GM21360 (cell line): Measurements from ENCODE around the gene CIDEC.
"Not testable (repeated sequence)": the region's sequence is repeated elsewhere in the genome, so short reads cannot be mapped to it uniquely, and the experiment has no call there.

Experiments
- ATAC-seq: cut with Tn5 transposase; IDR thresholded peaks from one replicate; pipeline ENCODE4 v1.9.1; 2021; ENCODE audit warnings: mild to moderate bottlenecking, moderate library complexity; ENCODE audit not compliant: unreplicated experiment

The CIDEC gene

DNA sequence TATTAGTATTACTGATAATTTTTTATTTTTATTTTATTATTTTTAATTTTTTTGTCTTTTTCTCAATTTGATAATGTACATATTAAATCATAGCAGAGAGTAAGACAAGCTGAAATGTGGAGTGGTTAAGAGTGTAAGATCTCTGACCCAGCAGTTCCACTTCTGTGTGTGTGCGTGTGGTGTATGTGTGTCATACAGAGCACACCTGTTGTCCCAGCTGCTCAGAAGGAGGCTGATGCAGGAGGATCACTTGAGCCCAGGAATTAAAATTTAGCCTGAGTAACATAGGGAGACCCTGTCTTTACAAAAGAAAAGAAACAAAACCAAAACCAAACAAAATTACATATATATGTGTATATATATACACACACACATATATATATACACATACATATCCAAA, 1.4 kb upstream of the CIDEC start:
- no peak for ATAC-seq

GRCh38 chr3:9878700-9879099, 1.4 kb downstream of the CIDEC start:
- no peak for ATAC-seq

DNA sequence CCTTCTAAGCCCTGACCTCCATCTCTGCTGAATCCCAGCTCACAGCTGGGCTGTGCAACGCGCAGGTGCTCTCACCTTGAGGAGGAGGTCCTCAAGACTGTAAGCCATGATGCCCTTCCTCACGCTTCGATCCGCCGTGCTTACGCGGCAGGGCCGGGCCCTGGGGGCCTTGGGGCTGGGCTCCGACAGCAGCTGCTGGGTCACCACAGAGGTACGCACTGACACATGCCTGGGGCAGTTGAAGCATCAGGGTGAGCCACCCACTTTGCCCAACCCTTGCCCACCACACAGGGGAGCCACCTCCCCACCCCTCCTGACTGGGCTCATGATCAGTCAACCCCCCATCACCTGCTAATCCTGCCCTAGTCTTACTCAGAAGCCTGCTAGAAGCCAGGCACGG, 3.1 kb downstream of the CIDEC start:
- ATAC-seq, result no peak

- ATAC-seq, result not testable (repeated sequence)
Observed at GRCh38 chr3:9876255-9876654, 3.8 kb downstream of the CIDEC start.

DNA sequence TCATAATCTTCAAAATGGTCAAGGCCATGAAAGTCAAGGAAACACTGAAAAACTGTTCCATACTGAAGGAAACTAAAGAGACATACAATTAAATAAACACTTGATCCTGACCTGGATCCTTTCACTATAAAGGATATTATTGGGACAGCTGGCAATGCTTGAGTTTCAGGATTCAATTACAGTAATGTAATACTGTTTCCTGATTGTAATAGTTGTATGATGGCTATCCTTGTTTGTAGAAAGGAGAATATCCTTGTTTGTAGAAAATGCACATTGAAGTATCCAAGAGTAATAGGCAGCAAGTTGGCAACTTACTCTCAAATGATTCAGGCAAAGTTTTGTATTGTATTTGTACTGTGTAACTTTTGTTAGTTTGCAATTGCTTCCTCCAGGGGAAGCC, 4.6 kb downstream of the CIDEC start:
- no peak for ATAC-seq

GRCh38 chr3:9872067-9872466, 8.0 kb downstream of the CIDEC start:
- ATAC-seq, result not testable (repeated sequence)

GRCh38 chr3:9870978-9871377, 9.1 kb downstream of the CIDEC start:
- ATAC-seq, result no peak

- no peak for ATAC-seq
Observed at GRCh38 chr3:9869955-9870354, 10.1 kb downstream of the CIDEC start.

GRCh38 chr3:9867106-9867505, 12.9 kb downstream of the CIDEC start:
- no peak for ATAC-seq

- no peak for ATAC-seq
Observed at GRCh38 chr3:9866639-9867038, 13.4 kb downstream of the CIDEC start.

GRCh38 chr3:9865125-9865637, 14.9 kb downstream of the CIDEC start:
- ATAC-seq, result not testable (repeated sequence)

- ATAC-seq, result no peak
Observed at GRCh38 chr3:9864200-9864927, 15.7 kb downstream of the CIDEC start.

GRCh38 chr3:9863058-9863772, 16.8 kb downstream of the CIDEC start:
- no peak for ATAC-seq

DNA sequence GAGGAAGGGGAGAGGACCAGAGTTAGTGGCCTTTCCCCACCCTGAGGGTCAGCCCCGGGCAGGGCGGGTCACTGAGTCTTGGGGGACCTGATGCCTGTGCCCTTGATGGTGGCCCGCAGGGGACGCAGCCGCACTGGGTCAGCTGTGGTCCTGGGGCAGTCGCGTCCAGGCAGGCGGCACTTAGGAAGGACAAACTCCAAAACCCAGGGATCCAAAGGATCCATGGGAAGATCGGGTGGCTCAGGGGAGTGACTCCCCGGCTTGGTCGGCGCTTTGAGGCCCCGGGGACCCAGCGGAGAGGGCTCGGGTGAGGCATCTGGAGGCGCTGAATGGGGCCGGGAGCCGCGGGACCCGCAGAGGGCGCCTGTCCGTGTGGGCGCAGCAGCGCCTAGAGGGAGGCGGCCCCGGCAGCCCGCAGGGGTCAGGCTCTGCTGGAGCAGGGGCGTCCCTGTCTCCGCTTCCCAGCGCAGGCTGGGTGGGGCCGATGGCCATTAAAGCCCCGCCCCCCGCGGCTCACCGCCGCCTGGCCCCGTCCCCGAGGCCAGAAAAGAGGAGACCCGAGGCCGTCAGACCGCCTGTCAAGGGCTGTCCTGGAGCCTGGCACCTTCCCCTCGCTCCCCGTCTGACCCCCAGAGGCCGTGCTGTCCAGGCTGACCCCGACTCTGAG, 17.5 kb downstream of the CIDEC start:
- no peak for ATAC-seq

- no peak for ATAC-seq
Observed at GRCh38 chr3:9861626-9862130, 18.4 kb downstream of the CIDEC start.

DNA sequence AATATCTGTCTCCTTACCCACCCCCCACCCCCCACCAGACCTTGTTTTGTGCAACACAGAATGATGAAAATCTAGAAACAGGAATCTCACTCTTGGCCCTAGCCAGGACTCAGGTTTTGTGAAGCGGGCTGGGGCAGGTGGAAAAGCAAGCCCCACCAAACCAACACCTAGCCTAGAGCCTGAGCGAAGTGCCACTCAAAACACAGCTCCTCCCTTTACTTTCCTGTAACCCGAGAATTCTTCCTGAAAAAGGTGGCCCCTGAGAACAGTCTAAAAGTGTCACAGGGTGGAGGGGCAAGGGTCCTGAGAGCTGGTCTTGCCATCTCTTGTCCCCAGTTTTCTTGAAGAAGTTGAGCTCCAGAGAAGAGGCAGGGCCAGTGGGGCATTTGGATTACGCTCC, 18.9 kb downstream of the CIDEC start:
- ATAC-seq, result no peak

DNA sequence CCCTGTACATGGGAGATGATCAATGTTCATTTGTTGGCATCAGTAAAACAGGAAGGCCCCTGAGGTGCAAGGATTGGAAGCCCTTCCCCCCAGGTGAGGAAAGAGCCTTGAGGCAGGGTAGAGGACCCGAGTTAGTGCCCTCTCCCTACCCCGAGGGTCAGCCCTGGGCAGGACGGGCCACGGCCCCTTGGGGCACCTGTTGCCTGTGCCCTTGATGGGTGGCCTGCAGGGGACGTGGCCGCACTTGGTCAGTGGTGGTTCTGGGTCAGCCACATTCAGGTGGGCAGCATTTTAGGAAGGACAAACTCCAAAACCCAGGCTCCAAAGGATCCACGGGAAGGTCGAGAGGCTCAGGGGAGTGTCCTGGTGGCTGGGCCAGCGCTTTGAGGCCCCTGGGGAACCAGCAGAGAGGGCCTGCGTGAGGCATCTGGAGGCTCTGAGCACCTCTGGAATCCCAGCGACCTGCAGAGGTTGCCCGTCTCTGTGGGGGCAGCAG, 20.5 kb downstream of the CIDEC start:
- no peak for ATAC-seq

DNA sequence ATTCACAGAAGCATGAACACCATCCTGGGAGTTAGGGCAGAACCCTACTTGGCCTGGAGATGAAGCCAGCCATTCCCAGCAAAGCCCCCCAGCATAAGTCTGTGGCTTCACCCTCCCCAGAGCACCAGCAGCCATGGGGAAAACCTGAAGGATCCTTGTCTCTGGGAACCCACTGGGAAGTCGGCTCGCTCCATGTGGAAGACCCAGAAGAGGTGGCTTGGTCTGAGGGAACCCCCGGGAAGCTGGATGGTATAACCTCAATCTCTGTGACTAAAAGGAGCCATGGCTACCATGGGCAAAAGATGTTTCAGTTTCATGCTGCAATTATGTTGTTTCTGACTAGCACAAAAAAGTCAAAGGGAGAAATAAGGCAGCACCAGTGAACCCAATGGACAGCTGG, 24.5 kb downstream of the CIDEC start:
- ATAC-seq, result no peak

- not testable (repeated sequence) for ATAC-seq
Observed at GRCh38 chr3:9854291-9854940, 25.6 kb downstream of the CIDEC start.

- no peak for ATAC-seq
Observed at GRCh38 chr3:9852528-9852927, 27.5 kb downstream of the CIDEC start.

DNA sequence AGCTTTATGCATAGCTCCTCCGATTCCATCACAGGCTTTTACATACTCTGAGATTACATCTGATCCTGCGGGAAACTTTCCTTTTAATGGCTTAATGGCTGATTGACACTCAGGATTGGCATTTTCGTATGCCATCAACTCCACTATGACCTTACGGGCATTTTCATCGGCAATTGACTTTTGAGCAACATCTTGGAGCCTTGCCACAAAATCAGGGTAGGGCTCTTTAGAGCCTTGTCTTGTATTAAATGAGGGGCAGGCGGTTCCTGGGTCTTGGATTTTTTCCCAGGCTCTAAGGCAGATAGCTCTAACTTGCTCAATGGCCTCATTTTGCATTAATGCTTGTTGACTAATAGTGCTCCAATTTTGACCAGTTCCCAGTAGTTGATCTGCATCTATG, 28.1 kb downstream of the CIDEC start:
- ATAC-seq, result not testable (repeated sequence)
